GM21367 (cell line): ENCODE data around the gene FBXO48.
"Not testable (repeated sequence)": the region's sequence is repeated elsewhere in the genome, so short reads cannot be mapped to it uniquely, and the experiment has no call there.

Source experiments
- ATAC-seq: cut with Tn5 transposase; IDR thresholded peaks from one replicate; pipeline ENCODE4 v1.9.1; 2021; ENCODE audit not compliant: unreplicated experiment

FBXO48 gene

DNA sequence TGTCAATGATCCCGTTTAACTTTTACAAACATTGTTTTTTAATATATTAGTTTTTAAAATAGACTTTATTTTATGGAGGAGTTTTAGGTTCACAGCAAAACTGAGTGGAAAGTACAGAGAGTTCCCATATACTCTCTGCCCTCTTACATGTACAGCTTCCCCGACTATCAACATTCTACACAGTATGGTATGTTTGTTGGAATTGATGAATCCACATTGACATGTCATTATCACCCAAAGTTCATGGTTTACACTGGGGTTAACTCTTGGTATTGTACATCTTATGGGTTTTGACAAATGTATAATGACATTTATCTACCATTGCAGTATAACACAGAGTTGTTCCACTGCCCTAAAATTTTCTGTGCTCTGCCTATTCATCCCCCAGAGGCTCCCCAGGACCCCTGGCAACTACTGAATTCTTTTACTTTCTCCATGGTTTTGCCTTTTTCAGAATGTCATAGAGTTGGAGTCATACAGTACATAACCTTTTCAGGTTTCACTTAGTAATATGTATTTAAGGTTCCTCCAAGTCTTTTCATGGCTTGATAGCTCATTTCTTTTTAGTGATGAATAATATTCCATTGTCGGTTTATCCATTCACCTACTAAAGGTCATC lies 5.8 kb upstream of the FBXO48 start:
- no peak for ATAC-seq

GRCh38 chr2:68471385-68471784 lies 4.3 kb upstream of the FBXO48 start:
- ATAC-seq: no peak

DNA sequence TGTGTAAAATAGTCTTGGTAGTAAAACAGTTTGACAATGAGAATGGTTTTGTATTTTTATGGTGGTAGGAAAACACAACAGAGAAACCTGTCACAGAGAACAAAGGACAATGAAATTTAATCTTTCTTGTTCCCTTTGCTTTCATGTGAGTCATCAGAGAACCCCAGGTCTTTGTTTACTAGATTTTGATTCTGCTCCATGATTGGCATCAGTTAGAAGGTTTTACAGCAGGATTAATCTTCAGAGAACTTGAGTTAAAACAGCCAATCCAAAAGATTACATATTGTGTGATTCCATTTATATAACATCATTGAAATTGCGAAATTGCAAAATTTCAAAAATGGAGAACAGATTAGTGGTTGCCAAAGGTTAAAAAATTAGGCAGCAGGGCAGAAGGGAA lies 2.8 kb upstream of the FBXO48 start:
- no peak for ATAC-seq

- ATAC-seq: no peak
Observed at GRCh38 chr2:68468801-68469200, 1.7 kb upstream of the FBXO48 start.

- ATAC-seq: peak; percentile 19
Observed at GRCh38 chr2:68466778-68467076, 367 bp downstream of the FBXO48 start.

DNA sequence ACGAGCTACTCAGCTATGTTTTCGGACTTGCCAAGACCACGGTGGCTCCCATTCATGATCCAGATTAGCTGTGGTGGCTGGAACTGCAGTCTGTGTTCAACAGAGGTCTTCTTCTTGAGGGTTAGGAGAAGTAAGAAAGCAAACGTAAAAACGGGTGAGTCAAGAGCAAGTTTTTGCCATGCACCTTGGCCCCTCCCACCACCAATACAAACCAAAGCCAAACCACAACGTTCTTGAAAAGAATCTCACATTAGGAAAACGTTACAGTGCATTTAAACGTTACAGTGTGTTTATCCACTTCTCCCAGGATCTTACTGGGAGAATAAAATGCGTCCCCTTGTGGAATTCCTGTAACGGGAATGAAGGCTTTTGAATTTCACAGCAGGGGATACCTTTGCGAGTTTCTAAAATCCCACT lies 725 bp downstream of the FBXO48 start:
- ATAC-seq: no peak

DNA sequence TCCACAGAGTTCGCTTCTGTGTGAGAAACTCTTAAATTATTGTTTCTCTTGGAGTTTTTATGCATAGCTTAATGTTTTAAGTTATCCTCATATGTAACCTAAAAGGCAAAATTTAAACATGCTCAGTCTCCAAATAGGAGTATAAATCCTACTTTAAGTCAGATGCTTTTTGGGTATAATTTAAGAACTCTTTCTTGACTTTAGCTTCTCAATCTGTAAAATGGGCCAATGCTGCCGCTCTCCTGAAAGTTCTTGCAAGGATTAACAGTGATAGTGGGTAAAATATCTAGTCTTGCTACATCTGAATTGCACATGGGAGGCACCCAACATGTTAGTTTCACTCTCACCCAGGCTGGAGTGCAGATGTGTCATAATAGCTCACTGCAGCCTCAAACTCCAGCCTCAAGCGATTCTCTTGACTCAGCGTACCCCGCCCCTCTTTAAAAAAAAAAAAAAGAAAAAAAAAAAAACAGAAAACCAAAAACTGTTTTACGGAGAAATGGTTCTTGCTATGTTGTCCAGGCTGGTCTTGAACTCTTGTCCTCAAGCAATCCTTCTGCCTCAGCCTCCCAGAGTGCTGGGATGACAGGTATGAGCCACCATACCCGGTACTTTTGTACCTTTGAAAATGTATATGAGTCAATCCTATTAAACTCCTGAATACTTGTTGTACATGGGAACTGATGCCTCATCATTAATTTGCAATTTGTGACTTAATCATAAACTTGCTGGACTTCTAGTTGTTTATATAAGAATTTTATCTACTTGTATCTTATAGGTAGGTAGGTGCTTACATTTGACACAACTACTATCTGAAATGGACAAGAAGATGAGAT lies 1.8 kb downstream of the FBXO48 start:
- no peak for ATAC-seq

DNA sequence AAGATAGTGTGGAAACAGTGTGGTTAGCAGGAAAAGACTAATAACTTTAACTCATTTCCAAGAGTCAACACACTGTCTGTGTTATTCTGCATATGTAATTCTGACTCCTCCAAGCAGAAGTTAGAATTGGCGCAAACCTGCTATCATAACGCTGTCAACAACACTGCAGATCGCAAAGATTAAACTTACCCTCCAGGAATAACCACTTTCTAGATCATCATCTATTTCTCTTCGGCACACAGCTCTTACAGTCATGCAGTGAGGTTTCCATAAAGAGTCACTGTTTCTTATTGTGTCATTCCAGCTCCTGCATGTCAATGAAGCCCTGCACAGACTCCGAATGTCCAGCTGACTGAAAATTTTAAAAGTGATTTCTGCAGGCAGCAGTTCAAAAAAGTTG lies 2.4 kb downstream of the FBXO48 start:
- ATAC-seq: no peak

GRCh38 chr2:68463287-68463877 lies 3.7 kb downstream of the FBXO48 start:
- ATAC-seq: no peak

DNA sequence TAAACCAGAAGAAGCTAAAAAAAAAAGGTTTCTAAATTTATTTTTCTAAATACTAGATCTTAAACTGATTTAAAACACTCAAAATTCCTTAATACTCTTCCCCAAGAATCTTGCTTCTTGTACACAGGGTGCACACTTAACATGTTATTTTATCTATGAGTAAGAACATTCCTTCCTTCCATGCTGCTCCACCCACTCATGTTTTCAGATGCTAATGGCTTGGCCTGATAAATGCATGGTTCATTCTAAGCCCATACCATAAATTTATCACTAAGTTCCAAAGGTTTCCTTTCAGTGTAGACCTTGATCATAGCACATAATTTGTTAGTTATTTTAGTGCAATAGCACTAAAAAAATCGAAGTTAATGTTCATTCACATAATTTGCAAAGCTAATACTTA lies 8.1 kb downstream of the FBXO48 start:
- no peak for ATAC-seq

GRCh38 chr2:68456198-68456597 lies 10.9 kb downstream of the FBXO48 start:
- no peak for ATAC-seq

DNA sequence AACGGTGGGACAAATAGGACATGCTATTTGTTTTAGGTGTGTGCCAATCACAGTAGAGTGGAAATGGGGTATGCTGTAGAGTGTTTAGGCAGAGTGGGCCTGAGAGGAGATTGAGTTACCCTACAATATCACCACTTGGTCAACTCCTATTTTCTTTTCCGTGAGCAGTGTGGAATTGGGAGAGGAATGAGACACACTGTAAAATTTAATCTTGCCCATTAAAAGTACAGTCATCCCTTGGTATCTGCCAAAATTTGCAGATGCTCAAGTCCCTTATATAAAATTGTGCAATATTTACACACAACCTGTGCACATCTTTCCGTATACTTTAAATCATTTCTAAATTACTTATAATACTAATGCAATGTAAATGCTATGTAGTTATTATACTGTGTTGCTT lies 12.4 kb downstream of the FBXO48 start:
- ATAC-seq: no peak

GRCh38 chr2:68453761-68454360 lies 13.2 kb downstream of the FBXO48 start:
- no peak for ATAC-seq

- no peak for ATAC-seq
Observed at GRCh38 chr2:68452158-68452900, 14.8 kb downstream of the FBXO48 start.

GRCh38 chr2:68448671-68449653 lies 18.1 kb downstream of the FBXO48 start:
- no peak for ATAC-seq

- ATAC-seq: no peak
Observed at GRCh38 chr2:68447118-68447517, 20.0 kb downstream of the FBXO48 start.

DNA sequence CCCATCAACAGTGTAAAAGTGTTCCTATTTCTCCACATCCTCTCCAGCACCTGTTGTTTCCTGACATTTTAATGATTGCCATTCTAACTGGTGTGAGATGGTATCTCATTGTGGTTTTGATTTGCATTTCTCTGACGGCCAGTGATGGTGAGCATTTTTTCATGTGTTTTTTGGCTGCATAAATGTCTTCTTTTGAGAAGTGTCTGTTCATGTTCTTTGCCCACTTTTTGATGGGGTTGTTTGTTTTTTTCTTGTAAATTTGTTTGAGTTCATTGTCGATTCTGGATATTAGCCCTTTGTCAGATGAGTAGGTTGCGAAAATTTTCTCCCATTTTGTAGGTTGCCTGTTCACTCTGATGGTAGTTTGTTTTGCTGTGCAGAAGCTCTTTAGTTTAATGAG lies 20.7 kb downstream of the FBXO48 start:
- ATAC-seq: not testable (repeated sequence)

GRCh38 chr2:68441994-68442322 lies 25.1 kb downstream of the FBXO48 start:
- ATAC-seq: no peak

GRCh38 chr2:68441179-68441993 lies 25.7 kb downstream of the FBXO48 start:
- peak; percentile 92 for ATAC-seq
